GM19467 (cell line): ENCODE data around the gene RASAL3.
A peak's percentile ranks its signal among the peaks of the same experiment; 100 is the strongest.
"Not testable (repeated sequence)": the region's sequence is repeated elsewhere in the genome, so short reads cannot be mapped to it uniquely, and the experiment has no call there.

Experiments
- ATAC-seq: cut with Tn5 transposase; IDR thresholded peaks from one replicate; pipeline ENCODE4 v1.9.1; 2021; ENCODE audit warnings: mild to moderate bottlenecking, moderate library complexity; ENCODE audit not compliant: unreplicated experiment

RASAL3 gene

DNA sequence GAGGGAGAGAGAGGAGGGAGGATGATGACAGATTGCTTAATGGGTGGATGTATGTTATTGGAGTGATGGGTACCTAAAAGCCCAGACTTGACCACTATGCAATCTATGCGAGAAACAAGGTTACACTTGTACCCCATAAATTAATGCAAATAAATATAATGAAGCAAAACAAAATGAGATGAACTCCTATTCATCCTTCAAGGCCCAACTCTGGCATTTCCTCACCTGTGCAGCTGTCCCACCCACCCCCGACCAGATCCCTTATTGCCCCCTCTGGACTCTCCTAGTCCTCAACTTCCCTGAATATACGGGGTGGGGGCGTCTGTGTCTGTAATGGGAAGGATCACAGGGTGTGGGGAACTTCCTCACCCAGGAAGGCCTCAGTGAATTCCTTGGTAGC, 10.8 kb upstream of the RASAL3 start:
- no peak for ATAC-seq

GRCh38 chr19:15473821-15474220, 9.5 kb upstream of the RASAL3 start:
- ATAC-seq = not testable (repeated sequence)

- no peak for ATAC-seq
Observed at GRCh38 chr19:15471639-15472101, 7.3 kb upstream of the RASAL3 start.

GRCh38 chr19:15469513-15470297, 5.4 kb upstream of the RASAL3 start:
- no peak for ATAC-seq

- ATAC-seq = no peak
Observed at GRCh38 chr19:15468675-15469512, 4.5 kb upstream of the RASAL3 start.

GRCh38 chr19:15467734-15468214, 3.4 kb upstream of the RASAL3 start:
- no peak for ATAC-seq

GRCh38 chr19:15466851-15467733, 2.7 kb upstream of the RASAL3 start:
- ATAC-seq = peak; percentile 51

DNA sequence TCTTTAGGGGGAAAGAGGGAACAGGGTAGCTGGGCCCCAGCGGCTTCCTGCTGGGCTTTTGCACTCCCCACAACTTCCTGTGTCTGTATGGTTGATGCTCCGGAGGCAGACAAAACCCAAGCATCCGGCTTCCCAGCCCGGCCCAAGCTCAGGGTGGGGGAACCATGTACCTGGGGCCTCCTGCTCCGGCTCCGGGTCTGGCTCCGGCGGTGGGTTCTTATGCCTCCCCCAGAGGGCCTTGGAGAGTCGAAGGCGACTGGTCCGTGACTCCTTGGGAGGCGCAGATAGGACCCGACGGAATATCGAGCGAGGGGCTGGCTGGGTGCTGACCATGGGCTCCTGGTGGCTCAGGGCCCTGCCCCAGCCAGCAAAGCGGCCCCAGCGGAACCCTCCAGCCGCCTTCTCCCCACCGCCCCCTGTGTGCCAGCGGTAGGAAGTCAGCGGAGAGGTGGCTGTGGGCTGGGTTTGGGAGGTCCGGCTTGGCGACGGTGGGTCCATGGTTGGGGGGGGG, 428 bp downstream of the RASAL3 start:
- no peak for ATAC-seq

DNA sequence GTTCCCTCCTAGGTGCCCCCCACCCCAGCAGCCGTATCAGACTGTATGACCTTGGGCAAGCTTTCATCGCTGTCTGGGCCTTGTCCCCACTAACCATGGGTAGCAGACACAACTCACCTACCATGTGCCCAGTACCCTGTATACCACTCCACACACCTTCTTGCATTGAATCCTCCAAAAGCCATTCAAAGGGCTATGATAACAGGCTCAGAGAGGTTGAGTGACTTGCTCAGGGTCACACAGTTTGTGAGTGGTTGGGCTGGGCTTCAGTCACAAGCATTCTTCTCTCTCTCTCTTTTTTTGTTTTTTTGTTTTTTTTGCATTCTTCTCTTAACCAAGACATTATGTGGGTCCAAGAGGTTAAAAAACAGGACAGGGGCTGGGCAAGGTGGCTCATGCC, 2.6 kb downstream of the RASAL3 start:
- ATAC-seq = no peak

DNA sequence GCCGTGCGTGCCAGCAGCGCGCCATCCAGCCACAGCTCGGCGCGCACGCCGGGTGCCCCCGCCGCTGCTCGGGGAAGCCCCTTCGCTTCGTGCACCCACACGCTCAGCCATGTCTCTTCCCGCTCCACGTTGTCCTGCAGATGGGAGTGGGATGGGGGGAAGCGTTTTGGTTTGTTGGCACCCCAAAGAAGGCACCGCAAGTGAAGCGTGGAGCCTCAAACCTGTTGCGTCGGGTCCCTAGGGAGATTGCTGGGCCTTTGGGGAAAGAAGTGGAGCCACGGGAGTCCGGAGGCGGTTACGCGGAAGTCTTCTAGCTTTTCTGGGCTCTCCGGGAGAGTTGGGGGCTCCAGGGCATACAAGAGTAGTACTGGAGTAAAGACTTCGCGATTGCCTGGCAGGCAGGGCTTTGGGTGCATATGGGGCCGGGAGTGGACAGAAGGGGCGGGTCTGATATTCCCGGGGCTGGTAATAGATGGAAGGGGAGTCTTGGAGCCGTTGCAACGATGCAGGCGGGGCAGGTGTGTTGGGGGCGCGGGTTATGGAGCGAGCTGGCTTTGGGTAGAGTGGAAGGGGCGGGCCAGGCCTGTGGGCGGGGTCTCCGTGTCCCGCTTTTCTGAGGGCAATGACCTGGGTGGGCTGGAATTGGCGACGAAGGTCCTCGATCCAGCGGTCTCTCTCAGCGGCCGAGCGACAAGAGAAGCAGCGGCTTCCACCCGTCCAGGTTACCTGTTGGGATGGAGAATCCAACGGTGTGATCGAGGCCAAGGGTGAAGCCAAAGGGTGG, 6.5 kb downstream of the RASAL3 start:
- ATAC-seq = no peak

GRCh38 chr19:15456871-15457700, 7.3 kb downstream of the RASAL3 start:
- ATAC-seq = no peak

- ATAC-seq = no peak
Observed at GRCh38 chr19:15456441-15456840, 7.9 kb downstream of the RASAL3 start.

DNA sequence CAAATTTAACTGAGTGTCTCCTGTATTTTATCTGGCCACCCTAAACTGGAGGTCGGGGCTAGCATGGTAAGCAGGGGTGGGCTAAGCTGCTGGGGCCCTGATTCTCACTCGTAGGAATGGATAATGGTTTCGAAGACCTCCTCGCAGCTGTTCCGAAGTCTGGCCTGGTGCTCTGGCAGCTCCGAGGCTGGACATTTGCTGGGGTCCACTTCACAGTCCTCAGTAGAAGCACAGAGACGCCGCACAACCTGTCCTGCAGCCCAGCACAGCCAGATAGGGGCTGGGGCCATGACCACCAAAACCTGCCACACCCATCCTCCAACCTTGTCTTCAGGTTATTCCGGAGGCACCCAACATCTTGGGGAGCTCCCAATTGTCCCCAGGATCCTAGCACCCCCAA, 8.3 kb downstream of the RASAL3 start:
- no peak for ATAC-seq

- ATAC-seq = no peak
Observed at GRCh38 chr19:15453906-15454860, 10.2 kb downstream of the RASAL3 start.

DNA sequence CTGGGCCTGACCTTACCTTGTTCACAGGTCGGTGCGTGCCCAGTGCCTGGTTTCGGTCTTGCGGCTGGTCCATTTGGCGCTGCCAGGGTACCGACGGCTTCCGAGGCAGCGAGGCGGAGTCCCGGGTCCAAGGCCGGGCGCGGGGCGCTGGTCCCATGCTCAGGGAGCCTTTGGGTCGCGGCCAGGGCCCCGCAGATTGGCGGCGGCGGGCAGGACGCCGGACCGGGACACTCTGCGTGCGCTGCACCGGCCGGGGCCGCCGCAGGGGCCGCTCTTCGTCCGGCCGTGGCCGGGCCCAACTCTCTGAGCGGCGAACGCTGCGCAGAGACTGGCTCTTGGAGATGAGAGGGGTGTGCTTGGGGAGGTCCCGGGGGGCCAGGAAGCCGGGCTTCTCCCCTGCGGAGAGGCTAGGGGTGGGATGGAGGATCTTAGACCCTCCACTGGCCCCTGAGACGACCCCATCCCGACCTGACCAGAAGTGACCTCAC, 11.2 kb downstream of the RASAL3 start:
- ATAC-seq = no peak

DNA sequence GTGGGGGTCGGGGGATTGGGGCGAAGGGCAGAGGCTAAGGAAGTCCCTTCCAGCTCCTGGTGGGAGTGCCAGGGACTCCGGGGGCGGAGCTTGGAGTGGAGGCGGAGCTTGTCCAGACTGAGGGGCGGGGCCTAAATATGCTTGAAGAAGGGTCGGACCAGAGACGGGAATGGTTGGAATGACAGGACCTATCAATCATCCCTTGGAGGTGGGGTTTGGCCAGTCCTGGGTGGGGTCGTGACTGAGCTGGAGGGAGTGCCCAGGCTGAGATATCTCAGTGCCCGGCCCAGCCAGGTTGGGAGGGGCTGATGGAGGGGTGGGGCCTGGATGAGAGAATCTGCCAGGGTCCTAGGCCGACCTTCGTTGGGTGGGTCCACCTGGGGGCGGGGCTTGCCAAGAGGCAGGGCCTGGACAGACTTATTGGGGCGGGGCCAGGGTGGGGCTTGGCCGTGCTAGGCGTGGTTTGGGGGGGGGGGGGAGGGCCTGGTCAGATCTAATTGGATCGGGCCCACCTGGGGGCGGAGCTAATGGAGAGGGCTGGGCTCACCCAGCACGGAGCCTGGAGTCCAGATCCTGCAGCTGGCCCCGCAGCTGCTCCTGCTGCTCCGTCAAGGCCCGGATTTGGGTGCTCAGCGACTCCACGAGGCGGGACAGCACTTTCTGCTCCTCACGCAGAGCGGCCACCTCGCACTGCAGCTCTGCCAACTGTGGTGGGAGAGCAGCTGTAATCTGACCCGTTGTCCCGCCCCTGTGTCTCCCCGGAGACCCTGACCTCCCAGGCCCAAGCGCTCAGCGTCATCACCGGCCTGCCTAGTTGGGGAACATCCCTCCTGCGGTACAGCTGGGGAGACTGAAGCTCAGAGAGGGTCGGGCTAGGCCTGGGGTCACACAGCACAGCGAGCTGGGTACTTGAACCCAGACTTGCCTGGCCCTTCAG, 12.0 kb downstream of the RASAL3 start:
- no peak for ATAC-seq

- no peak for ATAC-seq
Observed at GRCh38 chr19:15450528-15450890, 13.8 kb downstream of the RASAL3 start.
